NOMO-1 treated with dmso at 0.1 percent for 144 hours (cell line): ENCODE data around the gene ATP2C2.
"Not testable (repeated sequence)": the region's sequence is repeated elsewhere in the genome, so short reads cannot be mapped to it uniquely, and the experiment has no call there.

Experiments
- DNase-seq: peaks from one replicate; lab custom pipeline; 2025; ENCODE audit not compliant: unreplicated experiment; lab: John Stamatoyannopoulos, UW

The ATP2C2 gene

GRCh38 chr16:84449156-84450140, 81.1 kb downstream of the ATP2C2 start:
- no peak for DNase-seq

- no peak for DNase-seq
Measured at GRCh38 chr16:84450176-84450865, 82.0 kb downstream of the ATP2C2 start.

GRCh38 chr16:84451010-84451676, 82.8 kb downstream of the ATP2C2 start:
- not testable (repeated sequence) for DNase-seq

GRCh38 chr16:84451781-84452180, 83.4 kb downstream of the ATP2C2 start:
- DNase-seq, result no peak

GRCh38 chr16:84453061-84453752, 84.9 kb downstream of the ATP2C2 start:
- no peak for DNase-seq

- DNase-seq, result no peak
Measured at GRCh38 chr16:84454611-84455010, 86.3 kb downstream of the ATP2C2 start.

- no peak for DNase-seq
Measured at GRCh38 chr16:84455031-84455430, 86.7 kb downstream of the ATP2C2 start.

GRCh38 chr16:84458606-84459532, 90.5 kb downstream of the ATP2C2 start:
- DNase-seq, result no peak

GRCh38 chr16:84459533-84459894, 91.2 kb downstream of the ATP2C2 start:
- no peak for DNase-seq

- no peak for DNase-seq
Measured at GRCh38 chr16:84459941-84460405, 91.6 kb downstream of the ATP2C2 start.

- no peak for DNase-seq
Measured at GRCh38 chr16:84460406-84461028, 92.2 kb downstream of the ATP2C2 start.

- no peak for DNase-seq
Measured at GRCh38 chr16:84461029-84461412, 92.7 kb downstream of the ATP2C2 start.

GRCh38 chr16:84461413-84462295, 93.3 kb downstream of the ATP2C2 start:
- DNase-seq, result no peak

GRCh38 chr16:84462296-84463210, 94.2 kb downstream of the ATP2C2 start:
- no peak for DNase-seq

GRCh38 chr16:84463221-84463620, 94.9 kb downstream of the ATP2C2 start:
- DNase-seq, result no peak

GRCh38 chr16:84464116-84464515, 95.8 kb downstream of the ATP2C2 start:
- DNase-seq, result no peak

GRCh38 chr16:84465154-84465553, 96.8 kb downstream of the ATP2C2 start:
- DNase-seq, result no peak
